ENCODE results near the gene OBP2A. TPM values are rescaled to one million over a fixed set of nuclear protein-coding genes. Genes with fewer than 3 reads are reported as not detected.

Gene OBP2A, protein sequence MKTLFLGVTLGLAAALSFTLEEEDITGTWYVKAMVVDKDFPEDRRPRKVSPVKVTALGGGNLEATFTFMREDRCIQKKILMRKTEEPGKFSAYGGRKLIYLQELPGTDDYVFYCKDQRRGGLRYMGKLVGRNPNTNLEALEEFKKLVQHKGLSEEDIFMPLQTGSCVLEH
- not detected in 2 replicates for polyA plus RNA-seq

DNA sequence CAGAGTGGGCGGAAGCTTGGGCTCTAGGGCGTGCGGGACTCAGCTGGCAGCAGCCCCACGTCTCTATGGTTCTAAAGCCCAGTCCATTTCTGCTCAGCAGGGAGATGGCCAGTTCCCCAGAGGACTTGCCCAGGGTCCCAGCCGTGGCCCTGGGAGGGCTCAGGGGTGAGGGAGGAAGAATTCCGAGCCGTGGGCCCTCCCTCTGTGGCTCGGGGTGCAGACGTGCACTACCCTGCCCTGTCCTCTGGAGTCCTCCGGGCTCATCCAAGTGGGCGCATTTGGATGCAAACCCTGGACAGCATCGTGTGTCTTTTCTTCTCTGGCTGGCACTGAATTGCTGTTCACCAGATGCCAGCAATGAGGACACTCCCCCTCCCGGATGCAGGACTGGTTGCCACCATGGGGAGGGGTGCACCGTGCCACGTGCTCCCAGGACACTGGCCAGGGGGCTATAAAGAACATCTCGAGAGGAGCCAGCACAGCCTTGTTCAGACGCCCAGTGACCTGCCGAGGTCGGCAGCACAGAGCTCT lies at the start of gene OBP2A:
OBP2A (plus strand) TSS at position 481 of the 531 bp plus-strand sequence. CDS start 55 bp downstream, outside the sequence.

DNA sequence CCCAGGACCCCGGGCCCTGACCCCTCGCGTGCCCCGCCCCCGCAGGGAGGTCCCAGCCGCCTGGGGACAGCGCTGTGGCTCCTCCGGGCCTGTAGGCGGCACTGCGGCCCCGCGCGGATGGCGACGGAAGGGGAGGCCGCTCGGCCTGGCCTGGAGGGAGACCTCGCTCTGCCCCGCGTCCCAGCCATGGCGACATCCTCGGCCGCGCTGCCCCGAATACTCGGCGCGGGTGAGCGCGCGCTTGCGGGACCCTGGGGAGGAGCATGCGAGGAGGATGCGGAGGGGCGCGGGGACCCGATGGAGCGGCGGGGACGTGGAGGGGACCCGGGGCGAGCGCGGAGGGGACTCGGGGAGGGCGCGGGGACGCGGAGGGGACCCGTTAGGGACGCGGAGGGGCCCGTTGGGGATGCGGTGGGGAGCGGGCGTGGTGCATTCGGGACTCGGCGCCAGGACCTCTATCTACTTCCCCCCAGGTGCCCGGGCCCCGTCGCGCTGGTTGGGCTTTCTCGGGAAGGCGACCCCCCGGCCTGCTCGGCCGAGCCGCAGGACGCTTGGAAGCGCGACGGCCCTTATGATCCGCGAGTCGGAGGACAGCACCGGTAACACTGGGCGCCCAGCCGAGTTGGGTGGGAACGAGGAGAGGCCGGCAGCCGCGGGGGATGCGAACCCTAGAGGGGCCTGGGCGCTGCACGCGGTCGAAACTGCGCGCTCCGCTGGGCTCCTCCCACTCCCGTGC lies 45.2 kb upstream of the OBP2A start, which contains the start of gene MRPS2:
MRPS2 (plus strand) TSS at position 158 of the 736 bp plus-strand sequence; CDS start at position 187, 29 bp downstream.

DNA sequence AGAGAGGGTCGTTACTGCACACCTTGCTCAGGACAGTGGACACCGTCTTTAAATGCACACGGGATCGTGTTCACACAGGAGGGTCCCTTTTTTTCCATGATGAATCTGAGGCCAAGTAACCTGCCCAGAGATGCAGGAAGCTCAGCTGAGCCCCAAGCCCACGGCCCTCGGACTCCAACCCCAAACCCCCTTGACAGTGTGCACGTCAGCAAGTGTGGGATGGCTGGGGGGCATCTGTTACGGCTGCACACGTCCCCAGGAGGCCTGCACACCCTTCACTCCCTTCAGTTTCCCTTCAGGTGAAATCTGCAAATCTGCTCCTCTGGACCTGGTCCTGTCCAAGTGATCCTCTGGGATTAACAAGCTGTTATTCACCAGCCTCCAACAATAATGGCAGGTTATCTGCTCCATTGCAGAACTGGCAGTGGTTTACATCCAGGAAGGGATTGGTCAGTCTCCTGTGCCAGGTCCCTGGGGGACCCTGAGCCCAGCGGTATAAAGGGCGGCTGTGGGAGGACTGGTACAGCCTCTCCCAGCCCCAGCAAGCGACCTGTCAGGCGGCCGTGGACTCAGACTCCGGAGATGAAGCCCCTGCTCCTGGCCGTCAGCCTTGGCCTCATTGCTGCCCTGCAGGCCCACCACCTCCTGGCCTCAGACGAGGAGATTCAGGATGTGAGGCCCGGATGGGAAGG lies 24.9 kb upstream of the OBP2A start, which contains the start of gene LCN1:
LCN1 (plus strand) TSS at position 525 of the 692 bp plus-strand sequence; CDS start at position 583, 58 bp downstream.

DNA sequence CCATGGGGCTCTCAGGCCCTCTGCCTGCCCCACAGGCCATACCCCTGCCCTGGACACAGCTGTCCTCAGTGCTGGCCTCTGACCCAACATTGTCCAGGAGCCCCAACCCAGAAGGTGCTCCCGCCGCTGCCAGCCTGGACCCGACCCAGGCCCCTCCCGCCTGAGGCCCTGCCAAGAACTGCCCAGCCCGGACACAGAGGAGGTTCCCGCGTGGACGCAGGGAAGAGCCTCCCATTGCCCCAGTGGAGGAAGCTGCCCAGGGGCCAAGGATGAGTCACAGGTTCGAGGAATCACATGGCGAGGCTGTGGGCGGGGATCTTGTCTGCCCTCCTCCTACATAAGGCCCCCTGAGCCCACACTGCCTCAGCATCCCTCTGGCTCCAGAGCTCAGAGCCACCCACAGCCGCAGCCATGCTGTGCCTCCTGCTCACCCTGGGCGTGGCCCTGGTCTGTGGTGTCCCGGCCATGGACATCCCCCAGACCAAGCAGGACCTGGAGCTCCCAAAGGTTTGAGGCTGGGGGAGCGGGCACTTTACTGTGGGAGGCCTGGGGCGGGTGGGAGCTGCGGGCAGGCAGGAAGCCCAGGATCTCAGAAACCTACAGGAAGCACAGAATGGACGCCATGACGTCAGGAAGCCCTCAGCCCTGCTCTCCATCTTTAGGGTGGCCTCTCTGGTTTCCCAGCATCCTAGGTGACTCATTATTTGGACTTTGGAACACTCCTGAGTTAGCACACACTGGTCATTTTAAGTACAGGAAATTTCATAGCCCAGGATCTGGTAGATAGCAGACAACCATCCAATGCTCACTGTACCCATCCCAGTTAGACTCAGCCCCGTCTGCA lies 15.7 kb downstream of the OBP2A start, which contains the start of gene PAEP:
PAEP (plus strand) TSS at position 366 of the 844 bp plus-strand sequence.

Other genes with a start within 250 kb of the OBP2A start
- 0.62 and 1.8 TPM in 2 replicates for gene PPP1R26, start 66.3 kb upstream of the OBP2A start, polyA plus RNA-seq
- gene MRPS2, start 45.4 kb upstream of the OBP2A start, polyA plus RNA-seq: 10.9 and 12.8 TPM in 2 replicates
- gene LCN1, start 24.7 kb upstream of the OBP2A start, polyA plus RNA-seq: not detected in 2 replicates
- gene PAEP, start 15.6 kb downstream of the OBP2A start, polyA plus RNA-seq: not detected in 2 replicates
- not detected in 2 replicates for gene GLT6D1, start 93.4 kb downstream of the OBP2A start, polyA plus RNA-seq
- gene LCN9, start 117.2 kb downstream of the OBP2A start, polyA plus RNA-seq: not detected in 2 replicates
- 1.4 TPM in 1 of 2 replicates, not detected in the other for gene SOHLH1, start 153.4 kb downstream of the OBP2A start, polyA plus RNA-seq
- 0.07 and 0.82 TPM in 2 replicates for gene KCNT1, start 156.1 kb downstream of the OBP2A start, polyA plus RNA-seq